WI38 (cell line): ENCODE measurements around the gene MRGPRX1.
"Not testable (repeated sequence)": the region's sequence is repeated elsewhere in the genome, so short reads cannot be mapped to it uniquely, and the experiment has no call there.

Experiments used
- H3K4me3 ChIP-seq: 2 replicates; pipeline ENCODE4 v1.5.1; 2011; ENCODE audit warnings: low read depth, mild to moderate bottlenecking, control low read depth, low read length
- CTCF ChIP-seq: IDR thresholded peaks from 2 replicates; pipeline ENCODE4 v1.5.1; 2012; ENCODE audit warnings: low read depth, mild to moderate bottlenecking, control low read depth, low read length

MRGPRX1 gene

GRCh38 chr11:18907391-18907790, 31.8 kb downstream of the MRGPRX1 start:
- no peak for TF ChIP-seq CTCF
- no peak overlapping the region for H3K4me3 ChIP-seq

- not testable (repeated sequence) for H3K4me3 ChIP-seq
Measured at GRCh38 chr11:18900637-18901036, 38.6 kb downstream of the MRGPRX1 start.

GRCh38 chr11:18900151-18900611, 39.0 kb downstream of the MRGPRX1 start:
- not testable (repeated sequence) for H3K4me3 ChIP-seq

- not testable (repeated sequence) for H3K4me3 ChIP-seq
Measured at GRCh38 chr11:18891712-18892111, 47.5 kb downstream of the MRGPRX1 start.

GRCh38 chr11:18890615-18891014, 48.6 kb downstream of the MRGPRX1 start:
- no peak overlapping the region for H3K4me3 ChIP-seq
- no peak for TF ChIP-seq CTCF
